SK-N-SH (cell line): Measurements from ENCODE around the gene MINDY1. TPM values are rescaled to one million over a fixed set of nuclear protein-coding genes. Genes with fewer than 3 reads are reported as not detected.

Source experiments
- CTCF ChIA-PET: fragments of 300-600, 350-600 bp; formaldehyde crosslinking; extraction: SDS; loops from one replicate; lab custom pipeline; 2021; lab: Yijun Ruan, JAX
- POLR2A ChIA-PET: fragments of 350-600 bp; sonication (Branson Sonifier 250); formaldehyde crosslinking; extraction: SDS; loops from one replicate; lab custom pipeline; 2020; ENCODE audit warnings: antibody characterized with exemption, inconsistent platforms; lab: Yijun Ruan, JAX
- DNase-seq: peaks from one replicate; pipeline ENCODE4 v3.0.0; 2012
- H2AFZ ChIP-seq: fragments of 200-600 bp; sonication (generic); 2 replicates; pipeline ENCODE4 v1.8.1; 2016; ENCODE audit warnings: antibody characterized with exemption, mild to moderate bottlenecking, low read depth
- H3F3A ChIP-seq: fragments of 200-600 bp; sonication (generic); replicated peaks from 2 replicates; pipeline ENCODE3; 2016; ENCODE audit warnings: antibody characterized with exemption, mild to moderate bottlenecking; ENCODE audit not compliant: insufficient read depth
- H3K27ac ChIP-seq, 2 experiments: fragments of 200-500 bp in 1 of 2; fragments of 200-600 bp in 1 of 2; sonication (Bioruptor generic) in 1 of 2; sonication (generic), shearing (Covaris generic) in 1 of 2; 2 replicates each; pipeline versions ENCODE4 v1.5.1 to v1.6.1; 2014 to 2016; ENCODE audit warnings: low read depth in 2 of 2, inconsistent platforms in 1 of 2, low read length in 1 of 2, mild to moderate bottlenecking in 1 of 2, mixed read lengths in 1 of 2
- H3K27me3 ChIP-seq: fragments of 200-600 bp; sonication (generic), shearing (Covaris generic); 2 replicates; pipeline ENCODE4 v1.6.1; 2016; ENCODE audit warnings: mixed run types; ENCODE audit not compliant: insufficient read depth
- H3K36me3 ChIP-seq, 2 experiments: fragments of 200-500 bp in 1 of 2; fragments of 200-600 bp in 1 of 2; sonication (Bioruptor generic) in 1 of 2; sonication (generic) in 1 of 2; replicated peaks in 1 of 2; 2 replicates each; pipeline versions ENCODE3 to v1.5.1; 2014 to 2016; ENCODE audit warnings: low read length in 1 of 2, mild to moderate bottlenecking in 1 of 2; ENCODE audit not compliant: insufficient read depth in 2 of 2, control insufficient read depth in 1 of 2
- H3K4me1 ChIP-seq, 2 experiments: fragments of 200-500 bp in 1 of 2; fragments of 200-600 bp in 1 of 2; sonication (Bioruptor generic) in 1 of 2; sonication (generic), shearing (Covaris generic) in 1 of 2; 2 replicates each; pipeline versions ENCODE4 v1.5.1 to v1.6.1; 2014 to 2016; ENCODE audit warnings: low read depth in 1 of 2, low read length in 1 of 2, mixed run types in 1 of 2; ENCODE audit not compliant: insufficient read depth in 2 of 2, control insufficient read depth in 1 of 2
- H3K4me2 ChIP-seq: fragments of 200-600 bp; sonication (generic), shearing (Covaris generic); 2 replicates; pipeline ENCODE4 v1.6.1; 2017; ENCODE audit warnings: mixed run types
- H3K4me3 ChIP-seq, 2 experiments: fragments of 200-500 bp in 1 of 2; fragments of 200-600 bp in 1 of 2; sonication (Bioruptor generic) in 1 of 2; sonication (generic), shearing (Covaris generic) in 1 of 2; 2 replicates each; pipeline versions ENCODE4 v1.5.1 to v1.8.1; 2014 to 2016; ENCODE audit warnings: low read depth in 2 of 2, inconsistent platforms in 1 of 2, low read length in 1 of 2, mild to moderate bottlenecking in 1 of 2, mixed read lengths in 1 of 2, moderate library complexity in 1 of 2
- H3K79me2 ChIP-seq: fragments of 200-600 bp; sonication (generic); 2 replicates; pipeline ENCODE4 v1.8.1; 2017; ENCODE audit warnings: mild to moderate bottlenecking; ENCODE audit not compliant: insufficient read depth
- H3K9ac ChIP-seq: fragments of 200-600 bp; sonication (generic); 2 replicates; pipeline ENCODE4 v1.6.1; 2017; ENCODE audit warnings: mixed run types
- H3K9me2 ChIP-seq: fragments of 200-600 bp; sonication (generic); 2 replicates; pipeline ENCODE4 v1.6.1; 2017; ENCODE audit warnings: mixed run types
- H3K9me3 ChIP-seq: fragments of 200-600 bp; sonication (generic); 2 replicates; pipeline ENCODE4 v1.6.1; 2017; ENCODE audit warnings: mixed run types, mild to moderate bottlenecking, moderate library complexity
- H4K20me1 ChIP-seq: fragments of 200-600 bp; sonication (generic); 2 replicates; pipeline ENCODE4 v1.6.1; 2017; ENCODE audit warnings: mild to moderate bottlenecking, mixed run types; ENCODE audit not compliant: insufficient read depth
- ELF1 ChIP-seq: IDR thresholded peaks from 2 replicates; pipeline ENCODE4 v1.4.0; 2012
- FOXJ3 ChIP-seq: sonication (generic); formaldehyde crosslinking; IDR thresholded peaks from 2 replicates; pipeline ENCODE4 v1.5.1; 2020; ENCODE audit warnings: mild to moderate bottlenecking, missing genetic modification reagents
- FOXM1 ChIP-seq: IDR thresholded peaks from 2 replicates; pipeline ENCODE4 v1.4.0; 2012; ENCODE audit warnings: low read depth, mild to moderate bottlenecking
- GABPA ChIP-seq: IDR thresholded peaks from 2 replicates; pipeline ENCODE4 v1.4.0; 2012; ENCODE audit warnings: low read depth, mild to moderate bottlenecking
- GATA2 ChIP-seq: sonication (generic); formaldehyde crosslinking; IDR thresholded peaks from 2 replicates; pipeline ENCODE4 v1.5.0; 2020; ENCODE audit warnings: mild to moderate bottlenecking, missing genetic modification reagents
- JUND ChIP-seq: IDR thresholded peaks from 2 replicates; pipeline ENCODE4 v1.4.0; 2012
- MAX ChIP-seq: IDR thresholded peaks from 2 replicates; pipeline ENCODE4 v1.4.0; 2012; ENCODE audit warnings: low read depth
- MXI1 ChIP-seq: IDR thresholded peaks from 2 replicates; pipeline ENCODE4 v1.6.1; 2012; ENCODE audit warnings: mild to moderate bottlenecking, low read depth, low read length, improper control_type of control experiment
- NFIC ChIP-seq: IDR thresholded peaks from 2 replicates; pipeline ENCODE4 v1.4.0; 2012; ENCODE audit warnings: borderline replicate concordance
- NRF1 ChIP-seq: IDR thresholded peaks from 2 replicates; pipeline ENCODE4 v1.6.1; 2012; ENCODE audit warnings: low read depth, mild to moderate bottlenecking, low read length
- POLR2AphosphoS5 ChIP-seq: IDR thresholded peaks from 2 replicates; pipeline ENCODE4 v1.6.1; 2012; ENCODE audit warnings: low read depth, low read length
- REST ChIP-seq: IDR thresholded peaks from 2 replicates; pipeline ENCODE4 v1.6.1; 2012; ENCODE audit warnings: mild to moderate bottlenecking, low read depth, low read length, moderate library complexity
- RFX5 ChIP-seq: IDR thresholded peaks from 2 replicates; pipeline ENCODE4 v1.6.1; 2012; ENCODE audit warnings: mild to moderate bottlenecking, improper control_type of control experiment, low read length
- RXRA ChIP-seq: IDR thresholded peaks from 2 replicates; pipeline ENCODE4 v1.4.0; 2012; ENCODE audit warnings: low read depth, mild to moderate bottlenecking, borderline replicate concordance
- SMC3 ChIP-seq: IDR thresholded peaks from 2 replicates; pipeline ENCODE4 v1.6.1; 2012; ENCODE audit warnings: low read depth, low read length, improper control_type of control experiment
- TCF12 ChIP-seq: IDR thresholded peaks from 2 replicates; pipeline ENCODE4 v1.4.0; 2012
- TEAD4 ChIP-seq: IDR thresholded peaks from 2 replicates; pipeline ENCODE4 v1.4.0; 2012; ENCODE audit warnings: mild to moderate bottlenecking, borderline replicate concordance; ENCODE audit not compliant: insufficient read depth
- USF1 ChIP-seq: IDR thresholded peaks from 2 replicates; pipeline ENCODE4 v1.4.0; 2012; ENCODE audit warnings: low read depth, borderline replicate concordance
- USF2 ChIP-seq: fragments of 150-350 bp; IDR thresholded peaks from 2 replicates; pipeline ENCODE4 v1.6.1; 2017; ENCODE audit warnings: antibody characterized with exemption, low read length, low read depth, borderline replicate concordance
- ZBTB33 ChIP-seq: IDR thresholded peaks from 2 replicates; pipeline ENCODE4 v1.4.0; 2012; ENCODE audit warnings: low read depth, borderline replicate concordance
- WGBS: methylation state at CpG from one replicate; pipeline ENCODE4 v1.1.6; 2017; ENCODE audit warnings: low lambda C conversion rate; 5-methylcytosine and 5-hydroxymethylcytosine counted together
- polyA plus RNA-seq, 3 experiments: library from polyadenylated mRNA; depleted of rRNA; stranded (reverse); fragments of >200 nt; gene quantifications; 2 replicates each; pipeline ENCODE4 v1.2.3, GENCODE V29; 2012

The MINDY1 gene
- polyA plus RNA-seq, 1 of the 3 experiments (the other 2 are of a cell fraction): 6.0 TPM

- Histone ChIP-seq H3K4me2 (no peak overlapping the region), H3K27me3 (no peaks in the 10 kb centered on the region), H3K4me3 (no peak overlapping the region), H4K20me1 (no peaks in the 10 kb centered on the region), H3K9me2 (no peaks in the 10 kb centered on the region), H2AFZ (no peak overlapping the region), H3K9me3 (no peaks in the 10 kb centered on the region), H3K27ac (no peak overlapping the region), H3F3A (peaks cover 3% of the 10 kb centered on the region), H3K79me2 (0 out of 2 replicates have a peak, but pooled peaks cover 9% of the 10 kb centered on the region), H3K36me3 (peaks cover 0 to 11% of the 10 kb centered on the region in 2 experiments), H3K4me1 (peaks cover 0 to 13% of the 10 kb centered on the region in 2 experiments; a peak in 2 of 4 replicates), H3K9ac (no peak overlapping the region)
- 89% methylated on average over 4 of the region's 4 CpGs for WGBS
- CTCF ChIA-PET: interaction anchor here (1.3 to 15.9 kb wide), 2 partner anchors 21 to 98 kb away, joined by 4 to 371 read pairs; partner anchors contain the start of genes ANXA9 and CERS2
- POLR2A ChIA-PET: no interaction called here
- no peak for DNase-seq
- TF ChIP-seq TCF12: no peak
- TF ChIP-seq JUND: no peak
- TF ChIP-seq NFIC: no peak
- TF ChIP-seq USF1: no peak
- TF ChIP-seq USF2: no peak
- TF ChIP-seq FOXJ3 (CRISPR knock-in tag): no peak
- no peak for TF ChIP-seq SMC3
- no peak for TF ChIP-seq GATA2
- TF ChIP-seq FOXM1: no peak
- TF ChIP-seq ZBTB33: no peak
- no peak for TF ChIP-seq MAX
- no peak for TF ChIP-seq RFX5
- TF ChIP-seq GABPA: no peak
Measured at GRCh38 chr1:151001602-151002001, 5.1 kb downstream of the MINDY1 start.

- Histone ChIP-seq H3K9me2 (no peaks in the 10 kb centered on the region), H3K9me3 (no peaks in the 10 kb centered on the region), H3F3A (no peaks in the 10 kb centered on the region), H4K20me1 (no peaks in the 10 kb centered on the region), H3K79me2 (0 out of 2 replicates have a peak, but pooled peaks cover 4% of the 10 kb centered on the region), H3K27ac (no peak overlapping the region), H2AFZ (no peak overlapping the region), H3K9ac (no peak overlapping the region), H3K36me3 (peaks cover 0 to 11% of the 10 kb centered on the region in 2 experiments), H3K4me3 (no peak overlapping the region), H3K4me2 (no peak overlapping the region), H3K4me1 (peaks cover 0 to 4% of the 10 kb centered on the region in 2 experiments; a peak in 2 of 4 replicates), H3K27me3 (no peaks in the 10 kb centered on the region)
- no peak for DNase-seq
- ChIA-PET CTCF (interaction anchor here (15.9 kb wide), 1 partner anchor 20 kb away, joined by 371 read pairs; the partner anchor contains the start of genes ANXA9 and CERS2), POLR2A (no interaction called here)
- WGBS: 100% methylated on average over 3 of the region's 3 CpGs
- TF ChIP-seq REST (no peak), POLR2AphosphoS5 (no peak), ELF1 (no peak), MXI1 (no peak), RXRA (no peak), NRF1 (no peak), TEAD4 (no peak), FOXM1 (no peak), ZBTB33 (no peak), TCF12 (no peak)
Measured at GRCh38 chr1:151000408-151000807, 6.3 kb downstream of the MINDY1 start.
